Ureter (tissue), 1 donor: ENCODE results near the gene PTK7. TPM values are rescaled to one million over a fixed set of nuclear protein-coding genes. Genes with fewer than 3 reads are reported as not detected.

Source experiments
- DNase-seq: peaks from one replicate; pipeline ENCODE4 v3.0.0-alpha.2; 2020; ENCODE audit warnings: low spot score
- total RNA-seq: library from RNA; stranded (reverse); gene quantifications from one replicate; pipeline ENCODE4 v1.2.4, GENCODE V29; 2023
- donor health status: DM: yes; HTN: yes; CAD: no.

Gene PTK7
- total RNA-seq, 1 donor from 2014 or later: 52.0 TPM

GRCh38 chr6:43086022-43086658 lies 10.0 kb downstream of the PTK7 start:
- no peak for DNase-seq

GRCh38 chr6:43088654-43089056 lies 12.5 kb downstream of the PTK7 start:
- DNase-seq: peak; percentile 63

DNA sequence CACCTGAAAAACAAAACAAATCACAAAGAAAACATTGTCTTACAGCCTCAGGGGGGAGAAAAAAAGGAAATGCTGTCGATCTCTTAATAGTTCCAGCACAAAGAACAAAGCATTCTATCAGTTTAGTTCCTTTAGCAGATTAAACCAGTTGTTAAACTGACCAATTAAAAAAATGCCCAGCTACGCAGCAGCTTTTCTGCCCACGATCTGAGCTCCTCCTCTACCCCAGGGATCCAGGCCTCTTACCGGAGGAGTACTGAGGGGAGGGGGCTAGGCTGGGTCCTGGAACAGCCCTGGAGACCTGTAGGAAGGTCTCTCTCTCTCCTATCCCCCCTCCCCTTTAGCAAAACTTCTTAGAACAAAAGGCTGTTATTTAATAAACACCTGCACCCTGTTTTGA lies 13.4 kb downstream of the PTK7 start:
- no peak for DNase-seq

DNA sequence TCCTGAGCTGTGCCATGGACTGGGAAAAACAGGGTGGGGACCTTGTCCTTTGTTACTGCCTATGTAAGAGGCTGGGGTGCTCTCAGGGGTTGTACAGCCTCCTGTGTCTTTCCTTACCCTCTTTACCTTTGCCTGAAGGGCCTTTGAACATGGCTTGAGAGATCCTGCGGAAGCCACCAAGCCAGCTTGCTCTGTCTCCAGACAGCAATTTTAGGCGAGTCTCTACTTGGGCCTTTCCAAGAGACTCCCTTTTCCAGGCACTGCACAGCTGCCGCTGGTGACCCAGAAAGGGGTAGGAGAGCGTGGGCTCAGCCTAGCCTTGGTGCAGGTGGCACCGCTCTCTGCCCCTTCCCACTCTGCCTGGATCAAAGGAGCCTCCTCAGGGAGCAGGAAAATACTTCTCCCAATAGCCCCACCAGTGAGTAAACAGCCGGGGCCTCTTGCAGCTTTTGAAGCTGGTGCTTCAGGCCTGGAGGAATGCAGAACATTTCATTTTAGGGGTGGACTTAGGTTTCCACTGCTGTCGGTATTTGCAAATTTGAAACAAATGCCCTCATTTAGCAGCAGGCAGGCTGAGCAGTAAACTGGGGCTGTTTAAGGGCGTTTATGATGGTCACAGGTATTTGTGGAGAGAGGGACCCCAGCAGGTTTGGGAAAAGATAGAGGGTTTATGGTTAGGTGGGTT lies 13.9 kb downstream of the PTK7 start:
- DNase-seq: no peak

DNA sequence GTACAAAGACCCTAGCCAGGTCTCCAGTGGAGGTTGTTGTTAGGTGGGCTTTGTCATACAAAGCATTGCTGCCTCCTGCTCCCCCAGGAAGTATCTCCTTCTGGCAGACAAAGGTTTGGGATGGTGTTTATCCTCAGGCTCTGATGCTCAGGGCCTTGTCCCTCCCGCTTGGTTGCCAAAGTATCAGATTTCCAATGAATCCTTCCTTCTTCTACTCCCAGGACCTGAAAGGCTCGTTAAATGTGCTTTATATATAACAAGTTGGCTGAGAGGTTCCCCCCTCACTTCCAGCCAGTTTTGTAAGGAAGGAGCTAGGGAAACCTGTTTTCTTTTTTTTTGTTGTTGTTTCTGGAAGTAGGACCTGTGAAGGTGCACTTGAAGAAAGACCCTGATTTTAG lies 14.4 kb downstream of the PTK7 start:
- no peak for DNase-seq

DNA sequence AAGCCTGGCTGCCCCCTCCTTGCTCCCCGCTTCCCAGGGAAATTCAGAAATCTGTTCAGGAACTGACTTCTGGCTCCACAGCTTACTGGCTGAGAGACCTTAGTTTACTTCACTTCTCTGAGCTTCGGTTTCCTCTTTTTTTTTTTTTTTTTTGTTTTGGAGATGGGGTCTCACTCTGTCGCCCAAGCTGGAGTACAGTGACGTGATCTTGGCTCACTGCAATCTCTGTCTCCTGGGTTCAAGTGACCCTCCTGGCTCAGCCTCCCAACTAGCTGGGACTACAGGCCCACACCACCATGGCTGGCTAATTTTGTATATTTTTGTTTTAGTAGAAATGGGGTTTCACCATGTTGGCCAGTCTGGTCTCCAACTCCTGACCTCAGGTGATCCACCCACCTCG lies 14.9 kb downstream of the PTK7 start:
- no peak for DNase-seq

- DNase-seq: no peak
Observed at GRCh38 chr6:43091436-43091991, 15.4 kb downstream of the PTK7 start.

DNA sequence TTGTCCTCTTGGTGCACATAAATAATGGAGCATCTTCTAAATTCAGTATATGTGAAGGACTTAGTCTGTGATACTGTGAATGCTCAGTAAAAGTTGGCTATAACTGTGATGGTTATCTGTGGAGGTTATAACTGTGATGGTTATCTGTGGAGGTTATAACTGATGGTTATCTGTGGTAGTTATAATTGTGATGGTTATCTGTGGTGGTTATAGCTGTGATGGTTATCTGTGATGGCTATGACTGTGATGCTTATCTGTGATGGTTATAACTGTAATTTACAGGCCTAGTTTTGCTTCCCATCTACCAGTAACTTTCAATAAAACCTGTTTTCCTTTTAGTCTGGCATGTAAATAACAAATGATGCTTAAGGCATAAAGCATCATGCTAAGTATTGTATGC lies 16.5 kb downstream of the PTK7 start:
- DNase-seq: no peak

- DNase-seq: no peak
Observed at GRCh38 chr6:43093436-43094289, 17.5 kb downstream of the PTK7 start.

DNA sequence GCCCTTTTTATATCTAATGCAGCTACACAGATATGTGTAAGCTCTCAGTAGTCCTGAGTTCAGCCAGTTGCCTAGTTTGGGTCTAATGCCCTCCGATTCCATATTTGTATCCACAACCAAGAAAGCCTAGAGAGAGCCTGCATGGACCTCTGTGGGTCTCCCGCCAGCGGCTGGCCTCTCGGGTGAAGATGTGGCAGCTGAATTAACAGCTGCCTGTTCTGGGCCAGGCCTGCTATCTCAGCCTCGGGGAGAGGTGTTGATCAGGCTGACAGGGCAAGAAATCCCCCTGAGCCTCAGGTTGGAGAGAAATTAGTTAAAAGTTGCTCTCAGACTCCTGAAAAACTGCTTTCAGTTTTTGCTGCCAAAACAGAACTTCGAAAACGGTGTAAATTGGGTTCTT lies 19.8 kb downstream of the PTK7 start:
- DNase-seq: no peak

DNA sequence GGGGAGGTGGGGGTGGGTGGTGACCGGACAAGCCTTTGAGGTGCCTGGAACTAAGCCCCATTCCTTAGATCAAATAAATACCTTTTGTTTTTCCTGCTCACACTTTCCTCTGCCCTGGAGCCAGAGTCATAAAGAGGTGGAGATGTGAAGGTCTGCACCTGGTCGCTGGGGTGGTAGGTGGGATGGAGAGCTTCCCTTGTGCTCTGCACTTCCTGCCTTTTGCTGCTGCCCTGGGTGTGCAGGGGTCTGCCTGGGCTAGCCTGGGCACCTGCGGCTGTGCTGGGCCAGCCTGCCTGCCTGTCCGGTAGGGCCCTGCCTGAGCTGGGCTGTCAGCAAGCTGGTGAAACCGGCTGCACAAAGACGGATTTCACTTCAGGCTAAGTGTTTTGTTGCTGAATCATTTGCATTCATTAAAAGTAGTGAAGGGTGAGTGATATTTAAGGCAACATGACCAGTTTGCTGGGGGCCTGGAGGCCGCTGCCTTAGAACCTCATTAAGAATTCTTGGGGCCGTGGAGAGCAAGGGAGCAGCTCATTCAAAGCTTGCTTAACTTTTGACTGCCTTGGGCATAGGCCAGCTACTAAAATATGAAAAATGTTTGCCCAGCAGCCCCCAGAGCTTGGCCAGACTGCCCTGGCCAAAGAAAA lies 20.5 kb downstream of the PTK7 start:
- peak; percentile 62 for DNase-seq

- no peak for DNase-seq
Observed at GRCh38 chr6:43097098-43097489, 21.0 kb downstream of the PTK7 start.

DNA sequence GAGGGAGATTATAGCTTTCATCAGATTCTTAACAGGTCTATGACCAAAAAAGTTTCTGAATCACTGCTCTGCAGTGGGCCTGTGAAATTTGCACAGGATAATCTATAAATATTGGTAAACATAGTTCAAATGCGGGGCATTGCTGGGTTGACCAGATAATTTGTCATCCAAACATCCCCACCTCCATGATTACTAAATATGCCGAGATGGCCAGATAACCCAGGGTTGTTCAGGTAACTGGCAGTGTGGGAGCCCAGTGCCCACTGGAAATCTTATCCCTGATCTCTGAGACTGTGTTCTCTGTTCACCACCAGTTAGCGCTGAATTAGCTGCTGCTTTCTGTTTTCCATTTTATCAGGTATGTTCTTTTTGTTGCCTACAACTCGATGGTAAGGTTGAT lies 21.4 kb downstream of the PTK7 start:
- no peak for DNase-seq

- no peak for DNase-seq
Observed at GRCh38 chr6:43101497-43101896, 25.4 kb downstream of the PTK7 start.

DNA sequence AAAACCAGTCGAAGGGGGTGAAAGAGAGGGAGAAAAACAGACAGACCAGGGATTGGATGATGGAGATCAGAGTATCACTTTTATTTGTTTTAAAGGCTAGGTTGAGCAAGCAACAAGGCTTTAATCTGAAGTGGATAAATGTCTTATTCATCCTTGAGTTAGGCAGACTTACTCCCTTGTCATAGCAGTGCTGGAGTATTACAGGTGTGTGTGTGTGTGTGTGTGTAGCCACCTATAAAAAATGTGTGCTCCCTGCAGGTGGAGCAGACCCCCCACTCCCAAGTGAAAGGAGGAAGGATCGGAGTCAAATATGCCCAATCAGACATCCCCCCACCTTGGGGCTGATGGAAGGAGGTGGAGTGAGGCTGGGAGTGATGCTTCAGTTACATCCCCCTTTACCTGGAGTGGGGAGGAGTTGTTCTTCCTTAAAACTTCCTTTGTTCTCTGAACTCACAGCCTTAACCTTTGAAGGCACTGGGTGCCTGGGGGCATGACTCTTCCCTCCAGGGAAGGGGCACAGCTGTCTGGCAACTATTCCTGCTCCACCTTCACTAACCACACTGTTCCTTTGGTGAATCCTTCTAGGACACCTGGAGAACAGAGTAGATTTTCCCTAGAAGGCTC lies 27.3 kb downstream of the PTK7 start:
- no peak for DNase-seq

GRCh38 chr6:43105538-43106222 lies 29.6 kb downstream of the PTK7 start:
- DNase-seq: no peak

GRCh38 chr6:43107344-43108062 lies 31.4 kb downstream of the PTK7 start:
- no peak for DNase-seq

DNA sequence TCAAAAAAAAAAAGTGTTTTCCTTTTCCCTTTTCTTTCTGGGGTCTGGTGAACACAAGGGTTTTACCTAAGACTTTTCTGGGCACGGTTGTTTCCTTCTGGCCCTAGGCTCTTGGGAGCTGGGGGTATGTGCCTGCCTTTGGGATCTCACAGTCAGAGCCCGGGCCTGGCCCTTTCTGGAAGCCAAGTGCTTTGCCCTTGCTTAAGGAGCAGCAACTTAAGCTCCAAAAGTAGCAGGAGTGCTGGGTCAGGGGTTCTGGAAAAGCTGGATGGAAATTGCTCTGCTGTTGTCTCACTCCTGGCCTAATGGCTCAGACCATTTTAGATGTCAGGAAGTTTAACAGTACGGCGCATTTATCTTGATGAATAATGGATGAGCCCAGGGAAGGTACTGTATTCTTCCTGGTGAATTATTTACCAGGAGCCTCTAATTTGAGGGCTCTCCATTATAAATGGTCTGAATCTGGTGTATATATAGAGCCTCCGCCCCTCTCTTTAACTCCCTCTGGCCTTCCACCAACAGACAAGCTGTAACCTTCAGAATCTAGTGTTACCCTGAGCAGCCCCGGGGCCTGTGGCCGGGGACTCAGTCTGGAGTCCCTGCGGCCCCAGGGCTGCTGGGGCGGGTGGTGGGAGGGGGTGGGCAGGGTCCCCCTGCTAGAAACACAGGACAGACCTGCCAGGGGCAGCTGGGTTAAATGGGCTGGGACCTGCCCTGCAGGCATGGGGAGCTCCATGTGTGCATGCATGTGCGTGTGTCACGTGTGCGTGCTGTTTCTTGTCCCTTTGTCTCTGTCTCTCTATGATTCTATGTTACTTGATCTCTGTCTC lies 37.5 kb downstream of the PTK7 start:
- no peak for DNase-seq

DNA sequence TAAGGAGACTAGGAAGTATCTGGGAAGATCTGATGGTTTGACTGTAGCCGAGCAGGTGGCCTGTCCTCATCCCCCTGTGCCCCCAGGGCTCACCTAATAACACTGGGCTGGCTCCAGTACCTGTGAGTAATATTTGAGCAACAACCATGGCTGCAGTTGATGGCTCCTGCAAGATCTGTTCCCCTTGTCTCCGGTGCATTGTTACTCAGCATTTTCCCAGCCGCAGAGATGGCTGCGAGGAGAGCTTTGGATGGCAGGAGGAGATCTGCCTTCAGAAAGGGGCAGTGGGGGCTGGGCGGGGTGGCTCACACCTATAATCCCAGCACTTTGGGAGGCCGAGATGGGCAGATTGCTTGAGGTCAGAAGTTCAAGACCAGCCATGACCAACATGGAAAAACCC lies 39.3 kb downstream of the PTK7 start:
- DNase-seq: no peak
